B cell (primary cell): Measurements from ENCODE around the gene MME. TPM values are rescaled to one million over a fixed set of nuclear protein-coding genes. Genes with fewer than 3 reads are reported as not detected.

Source experiments
- ATAC-seq: fragments of 200-7000 bp; cut with Tn5 transposase; one replicate; pipeline ENCODE4 v1.10.0; 2021; ENCODE audit warnings: low read depth, mild to moderate bottlenecking, moderate number of reproducible peaks, moderate library complexity
- CTCF ChIA-PET: fragments of 350-600 bp; sonication (Branson Sonifier 250); formaldehyde crosslinking; loops from one replicate; lab custom pipeline; 2021; ENCODE audit warnings: antibody characterized with exemption, inconsistent platforms; lab: Charles Lee
- POLR2A ChIA-PET: fragments of 350-600 bp; sonication (Branson Sonifier 250); formaldehyde crosslinking; loops from one replicate; lab custom pipeline; 2021; ENCODE audit warnings: antibody characterized with exemption; lab: Charles Lee
- DNase-seq: peaks from one replicate; pipeline ENCODE4 v3.0.0; 2013
- H2AFZ ChIP-seq: 2 replicates; pipeline ENCODE4 v1.6.1; 2012; ENCODE audit warnings: mild to moderate bottlenecking, low read depth, low read length; ENCODE audit not compliant: insufficient read depth, poor library complexity, severe bottlenecking
- H3K27ac ChIP-seq, 2 donors: 1 replicate in 1 of 2; 2 replicates in 1 of 2; pipeline ENCODE4 v1.5.1; 2012 to 2013; ENCODE audit warnings: low read length in 2 of 2, mild to moderate bottlenecking in 2 of 2, moderate library complexity in 1 of 2
- H3K27me3 ChIP-seq, 4 experiments: fragments of 200-600 bp in 1 of 4; sonication (generic) in 1 of 4; replicated peaks in 1 of 4; 1 replicate in 2 of 4; 2 replicates in 2 of 4; pipeline versions ENCODE4 v1.6.1 to v1.7.0; 2013 to 2016; ENCODE audit warnings: low read length in 3 of 4, mild to moderate bottlenecking in 2 of 4, mixed read lengths in 1 of 4, moderate library complexity in 1 of 4; ENCODE audit not compliant: insufficient read depth in 4 of 4, control insufficient read depth in 3 of 4; ENCODE audit errors: control extremely low read depth in 1 of 4
- H3K36me3 ChIP-seq, 2 experiments: replicated peaks in 1 of 2; 1 replicate in 1 of 2; 2 replicates in 1 of 2; pipeline versions ENCODE4 v1.6.1 to v1.7.1; 2013; ENCODE audit warnings: low read length in 1 of 2; ENCODE audit not compliant: insufficient read depth in 2 of 2, control insufficient read depth in 1 of 2; ENCODE audit errors: control extremely low read depth in 1 of 2, extremely low read depth in 1 of 2
- H3K4me1 ChIP-seq, 2 donors: fragments of 200-600 bp in 1 of 2; sonication (generic) in 1 of 2; 1 replicate in 1 of 2; 2 replicates in 1 of 2; pipeline versions ENCODE4 v1.5.1 to v1.6.1; 2013 to 2017; ENCODE audit warnings: low read length in 2 of 2; ENCODE audit not compliant: control insufficient read depth in 2 of 2, insufficient read depth in 2 of 2
- H3K4me2 ChIP-seq: replicated peaks from 2 replicates; pipeline ENCODE3; 2012; ENCODE audit warnings: mild to moderate bottlenecking, low read depth, low read length; ENCODE audit not compliant: poor library complexity, severe bottlenecking
- H3K4me3 ChIP-seq, 5 experiments: fragments of 200-600 bp in 1 of 5; sonication (generic) in 1 of 5; 1 replicate in 3 of 5; 2 replicates in 2 of 5; pipeline versions ENCODE4 v1.5.1 to v1.7.0; 2011 to 2016; ENCODE audit warnings: low read length in 4 of 5, mild to moderate bottlenecking in 4 of 5, low read depth in 2 of 5, control low read depth in 1 of 5, moderate library complexity in 1 of 5; ENCODE audit not compliant: insufficient read depth in 1 of 5; ENCODE audit errors: control extremely low read depth in 1 of 5, extremely low read depth in 1 of 5
- H3K79me2 ChIP-seq: fragments of 200-600 bp; sonication (generic); one replicate; pipeline ENCODE4 v1.6.0; 2016; ENCODE audit warnings: low read length; ENCODE audit not compliant: control insufficient read depth, insufficient read depth
- H3K9ac ChIP-seq: fragments of 200-600 bp; sonication (generic); 2 replicates; pipeline ENCODE4 v1.6.1; 2017; ENCODE audit warnings: mild to moderate bottlenecking, low read length, moderate library complexity
- H3K9me3 ChIP-seq, 3 donors: one replicate each; pipeline versions ENCODE4 v1.6.1 to v1.7.1; 2013; ENCODE audit warnings: low read length in 2 of 3; ENCODE audit not compliant: control insufficient read depth in 2 of 3, insufficient read depth in 1 of 3; ENCODE audit errors: control extremely low read depth in 1 of 3
- H4K20me1 ChIP-seq: 2 replicates; pipeline ENCODE4 v1.6.0; 2012; ENCODE audit warnings: mild to moderate bottlenecking, low read length; ENCODE audit not compliant: insufficient read depth, control insufficient read depth, poor library complexity, severe bottlenecking
- H3K27ac Mint-ChIP-seq: one replicate; pipeline ENCODE4 v1.8.0; 2021; ENCODE audit warnings: mixed read lengths
- H3K27me3 Mint-ChIP-seq: one replicate; pipeline ENCODE4 v1.8.0; 2021; ENCODE audit warnings: mixed read lengths
- H3K4me1 Mint-ChIP-seq: one replicate; pipeline ENCODE4 v1.8.0; 2021; ENCODE audit warnings: mixed read lengths
- H3K4me3 Mint-ChIP-seq: one replicate; pipeline ENCODE4 v1.8.0; 2021; ENCODE audit warnings: mixed read lengths
- H3K9me3 Mint-ChIP-seq: one replicate; pipeline ENCODE4 v1.8.0; 2022; ENCODE audit warnings: mixed read lengths; ENCODE audit not compliant: insufficient read depth
- CTCF ChIP-seq: fragments of 200-600 bp; IDR thresholded peaks from one replicate; pipeline ENCODE4 v1.8.0; 2022; ENCODE audit warnings: antibody characterized with exemption, mild to moderate bottlenecking
- EZH2 ChIP-seq: IDR thresholded peaks from 2 replicates; pipeline ENCODE4 v1.6.1; 2012; ENCODE audit warnings: borderline replicate concordance, low read depth, mild to moderate bottlenecking, moderate library complexity, low read length; ENCODE audit not compliant: insufficient read depth, poor library complexity, severe bottlenecking
- WGBS: methylation state at CpG from one replicate; pipeline ENCODE4 v1.1.5; 2013; ENCODE audit warnings: missing lambda C conversion rate; ENCODE audit not compliant: insufficient coverage; 5-methylcytosine and 5-hydroxymethylcytosine counted together
- intact Hi-C: fragments of 100-400 bp; cut with micrococcal nuclease; formaldehyde crosslinking; loops from one replicate; pipeline ENCODE4 v1.10.0; 2022
- polyA plus RNA-seq: library from polyadenylated mRNA; depleted of rRNA; stranded (reverse); fragments of >200 nt; gene quantifications from 2 replicates; pipeline ENCODE4 v1.2.3, GENCODE V29; 2012
- total RNA-seq, 2 donors: library from RNA; stranded (reverse); fragments of 120-200 nt in 1 of 2; gene quantifications; 1 replicate in 1 of 2; 2 replicates in 1 of 2; pipeline versions ENCODE4 v1.2.3 to v1.2.4, GENCODE V29; 2013 to 2022

Gene MME
- total and polyA plus RNA-seq, 2 donors (not counting 1 experiment from before 2014, with no cell fraction given), result 0.88 to 11.2 TPM

GRCh38 chr3:155161640-155162292 is 81.6 kb downstream of the MME start:
- whole genome bisulfite sequencing, result 96% methylated on average over 2 of the region's 4 CpGs
- no peaks in the 10 kb centered on the region for H3K9me3 ChIP-seq
- no peaks in the 10 kb centered on the region for H3K36me3 ChIP-seq
- Mint-ChIP-seq H3K4me3 (no peak overlapping the region), H3K27ac (no peak overlapping the region), H3K4me1 (no peaks in the 10 kb centered on the region), H3K9me3 (no peaks in the 10 kb centered on the region), H3K27me3 (no peaks in the 10 kb centered on the region)
- ATAC-seq (no peak), DNase-seq (no peak)
- H3K4me1 ChIP-seq, result no peaks in the 10 kb centered on the region
- H3K4me3 ChIP-seq, result no peak overlapping the region
- POLR2A ChIA-PET, result no interaction called here
- no peak for TF ChIP-seq CTCF
- TF ChIP-seq EZH2, result no peak
- H3K79me2 ChIP-seq, result no peaks in the 10 kb centered on the region
- CTCF ChIA-PET, result no interaction called here
- no peak overlapping the region for H3K9ac ChIP-seq
- H3K27me3 ChIP-seq, result no peaks in the 10 kb centered on the region
- intact Hi-C loops, result no loop called here
- H3K4me2 ChIP-seq, result no peak overlapping the region
- H3K27ac ChIP-seq, result no peak overlapping the region
- H4K20me1 ChIP-seq, result no peaks in the 10 kb centered on the region
- H2AFZ ChIP-seq, result no peak overlapping the region

DNA sequence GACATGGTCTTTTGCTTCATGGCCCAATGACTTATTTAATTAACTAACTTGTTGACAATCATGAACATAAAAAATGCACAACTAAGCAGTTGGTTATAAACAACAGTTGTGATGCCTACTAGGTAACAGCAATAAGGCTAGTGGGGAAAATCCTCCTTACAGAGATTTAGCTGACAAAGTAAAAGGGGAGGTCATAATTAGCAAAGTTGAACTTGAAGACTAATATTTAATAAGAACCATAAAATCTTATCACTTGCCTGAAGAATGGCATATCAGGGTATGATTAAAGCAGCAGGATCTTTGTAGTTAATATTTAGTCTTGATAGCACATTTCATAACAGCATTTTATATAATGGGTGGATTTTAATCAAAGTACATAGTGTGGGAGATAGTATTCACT is 84.2 kb downstream of the MME start:
- Histone ChIP-seq H3K27ac (no peak overlapping the region), H3K9ac (no peak overlapping the region), H2AFZ (no peak overlapping the region), H3K9me3 (no peaks in the 10 kb centered on the region), H3K36me3 (no peaks in the 10 kb centered on the region), H4K20me1 (no peaks in the 10 kb centered on the region), H3K4me3 (no peak overlapping the region), H3K79me2 (no peaks in the 10 kb centered on the region), H3K27me3 (no peaks in the 10 kb centered on the region), H3K4me1 (no peaks in the 10 kb centered on the region), H3K4me2 (no peak overlapping the region)
- CTCF ChIA-PET, result no interaction called here
- DNase-seq (no peak), ATAC-seq (no peak)
- no peaks in the 10 kb centered on the region for H3K4me1 Mint-ChIP-seq
- intact Hi-C loops, result no loop called here
- no peak overlapping the region for H3K4me3 Mint-ChIP-seq
- no peaks in the 10 kb centered on the region for H3K27me3 Mint-ChIP-seq
- H3K9me3 Mint-ChIP-seq, result no peaks in the 10 kb centered on the region
- no peak overlapping the region for H3K27ac Mint-ChIP-seq
- TF ChIP-seq EZH2, result no peak
- TF ChIP-seq CTCF, result no peak
- POLR2A ChIA-PET, result no interaction called here
